GM12801 (cell line): ENCODE data around the gene IL1A.

Experiments
- CTCF ChIP-seq: IDR thresholded peaks from one replicate; pipeline ENCODE4 v1.5.1; 2011; ENCODE audit warnings: control low read depth; ENCODE audit not compliant: insufficient read length; ENCODE audit errors: extremely low read depth

IL1A gene

GRCh38 chr2:112765251-112765650 lies 19.0 kb downstream of the IL1A start:
- no peak for TF ChIP-seq CTCF

- no peak for TF ChIP-seq CTCF
Measured at GRCh38 chr2:112764071-112765044, 19.9 kb downstream of the IL1A start, which contains the start of gene CKAP2L. CKAP2L (minus strand) TSS chr2:112764609; CDS start chr2:112764598, 11 bp downstream.

GRCh38 chr2:112762276-112762675 lies 22.0 kb downstream of the IL1A start:
- no peak for TF ChIP-seq CTCF

- no peak for TF ChIP-seq CTCF
Measured at GRCh38 chr2:112760149-112760548, 24.1 kb downstream of the IL1A start.

- TF ChIP-seq CTCF: no peak
Measured at GRCh38 chr2:112758711-112759110, 25.6 kb downstream of the IL1A start.

- no peak for TF ChIP-seq CTCF
Measured at GRCh38 chr2:112757265-112757664, 27.0 kb downstream of the IL1A start.

- no peak for TF ChIP-seq CTCF
Measured at GRCh38 chr2:112756207-112756606, 28.1 kb downstream of the IL1A start.
